Measurements from ENCODE around the gene PPFIBP2.
A peak's percentile ranks its signal among the peaks of the same experiment; 100 is the strongest.

PPFIBP2 gene

DNA sequence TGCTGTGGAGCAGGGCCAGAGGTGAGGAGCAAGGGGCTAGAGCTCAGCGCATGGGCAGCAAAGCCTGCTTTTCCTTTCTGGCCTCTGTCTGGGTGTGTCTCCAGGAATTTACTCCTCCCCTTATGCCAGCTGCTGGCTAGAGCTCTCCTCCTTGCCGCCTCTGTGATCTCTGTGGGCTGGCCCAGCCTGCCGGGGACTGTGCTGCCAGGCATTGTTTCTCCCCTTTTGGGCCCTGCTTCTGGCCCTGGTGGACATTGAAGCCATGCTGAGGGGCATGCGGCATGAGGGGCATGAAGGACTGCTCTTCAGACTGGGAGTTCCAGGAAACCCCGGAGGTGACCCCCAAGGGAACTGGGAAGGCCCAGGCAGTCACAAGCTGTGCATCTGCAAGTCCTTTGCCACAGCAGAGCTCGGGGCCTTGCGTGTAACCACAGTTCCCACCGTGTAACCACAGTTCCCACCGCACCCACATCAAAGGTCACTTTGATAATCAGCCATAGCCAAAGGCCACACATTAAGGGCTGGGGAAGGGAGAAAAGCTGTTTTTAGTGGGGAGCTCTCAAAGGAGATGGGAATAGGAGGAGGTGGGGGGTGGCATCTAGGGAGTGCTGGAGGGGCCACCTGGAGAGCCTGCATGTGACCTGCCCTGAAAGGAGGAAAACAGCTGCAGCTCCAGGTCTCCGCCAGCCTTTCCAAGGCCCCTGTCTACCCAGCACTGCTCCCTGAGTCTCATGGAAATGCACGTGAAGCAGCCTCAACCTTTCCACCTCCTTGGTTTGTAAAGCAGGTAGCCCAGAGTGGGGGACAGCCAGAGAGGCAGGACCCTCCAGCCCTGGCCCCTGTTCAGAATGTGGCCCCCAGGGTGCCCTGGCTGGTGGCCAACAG lies 62.3 kb downstream of the PPFIBP2 start:
- DNase-seq (ENCODE audit: low read depth) = no peak
- no peak overlapping the region for H3K4me3 ChIP-seq (replicated peaks; ENCODE audit: low read depth, low read length)
- TF ChIP-seq CTCF (IDR thresholded peaks at IDR 0.05; ENCODE audit: low read length, missing control alignments) = no peak

GRCh38 chr11:7576726-7577290 lies 63.0 kb downstream of the PPFIBP2 start:
- no peak for DNase-seq (ENCODE audit: low read depth)
- peak overlapping the region; percentile 46 for H3K4me3 ChIP-seq (replicated peaks; ENCODE audit: low read depth, low read length)
- no peak for TF ChIP-seq CTCF (IDR thresholded peaks at IDR 0.05; ENCODE audit: low read length, missing control alignments)

- H3K4me3 ChIP-seq (replicated peaks; ENCODE audit: low read depth, low read length) = peak overlapping the region; percentile 46
- DNase-seq (ENCODE audit: low read depth) = peak; percentile 80
- TF ChIP-seq CTCF (IDR thresholded peaks at IDR 0.05; ENCODE audit: low read length, missing control alignments) = no peak
Measured at GRCh38 chr11:7577291-7578190, 63.7 kb downstream of the PPFIBP2 start.

DNA sequence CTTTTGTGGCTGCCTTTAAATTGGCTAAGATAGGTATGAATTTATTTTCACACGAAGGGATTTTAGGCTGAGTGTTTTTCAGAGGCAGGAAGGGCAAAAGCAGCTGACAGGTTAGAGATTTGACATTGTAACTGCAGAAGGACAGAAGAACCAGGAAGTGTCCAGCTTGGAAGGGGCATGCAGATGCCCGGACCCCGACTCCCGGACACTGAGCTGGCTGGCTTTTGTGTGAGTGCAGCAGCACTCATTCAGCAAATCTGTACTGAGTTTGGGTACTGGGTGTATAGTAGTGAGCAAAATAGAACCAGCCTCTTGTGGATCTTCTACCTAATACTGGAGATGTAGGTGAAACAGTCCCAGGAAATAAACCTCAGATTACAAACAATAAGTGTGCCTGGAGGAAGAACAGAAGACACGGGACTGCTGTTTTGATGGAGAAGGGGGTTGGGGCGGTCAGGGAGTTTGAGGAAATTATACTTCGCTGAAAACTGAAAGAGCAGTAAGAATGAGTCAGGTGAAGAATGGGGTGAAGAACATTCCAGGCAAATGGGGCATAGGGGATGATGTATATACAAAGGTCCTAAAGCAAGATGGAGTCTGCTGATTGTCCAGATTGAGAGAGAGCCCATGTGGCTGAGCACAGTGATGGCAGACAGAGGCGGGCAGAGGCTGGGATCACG lies 64.6 kb downstream of the PPFIBP2 start:
- TF ChIP-seq CTCF (IDR thresholded peaks at IDR 0.05; ENCODE audit: low read length, missing control alignments) = no peak
- no peak for DNase-seq (ENCODE audit: low read depth)
- peak overlapping the region; percentile 46 for H3K4me3 ChIP-seq (replicated peaks; ENCODE audit: low read depth, low read length)

DNA sequence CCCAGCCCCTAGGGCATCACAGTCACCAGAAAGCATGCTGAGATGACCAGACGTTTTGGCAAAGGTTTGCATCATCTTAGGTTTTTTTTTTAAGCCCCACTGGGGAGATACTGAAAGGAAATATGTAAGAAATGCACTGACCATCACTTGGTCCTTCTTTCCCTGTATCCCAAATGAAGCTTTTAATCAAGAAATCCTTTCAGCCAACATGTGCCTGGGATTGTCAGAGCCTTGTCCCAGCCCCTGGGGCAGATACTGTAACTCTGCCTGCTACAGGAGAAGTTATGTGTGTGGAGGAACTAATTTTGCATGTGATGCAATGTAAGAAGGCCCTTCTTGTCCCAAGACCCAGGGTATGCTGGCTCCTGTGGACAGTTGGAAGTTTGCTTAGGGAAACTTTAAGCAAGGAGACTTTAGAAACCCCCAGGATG lies 65.6 kb downstream of the PPFIBP2 start:
- DNase-seq (ENCODE audit: low read depth) = peak; percentile 66
- TF ChIP-seq CTCF (IDR thresholded peaks at IDR 0.05; ENCODE audit: low read length, missing control alignments) = no peak
- no peak overlapping the region for H3K4me3 ChIP-seq (replicated peaks; ENCODE audit: low read depth, low read length)

- no peak for DNase-seq (ENCODE audit: low read depth)
- no peak overlapping the region for H3K4me3 ChIP-seq (replicated peaks; ENCODE audit: low read depth, low read length)
- TF ChIP-seq CTCF (IDR thresholded peaks at IDR 0.05; ENCODE audit: low read length, missing control alignments) = no peak
Measured at GRCh38 chr11:7581021-7581590, 67.3 kb downstream of the PPFIBP2 start.

Measured in fibroblast of pulmonary artery (primary cell).